Measurements from ENCODE around the gene TICAM1. TPM values are rescaled to one million over a fixed set of nuclear protein-coding genes. Genes with fewer than 3 reads are reported as not detected.

TICAM1 gene
- total and polyA plus RNA-seq, 4 donors, result 2.1 to 8.6 (median 5.5) TPM

GRCh38 chr19:4843647-4843965 lies 12.1 kb upstream of the TICAM1 start:
- no peak overlapping the region for H3K4me3 ChIP-seq (ENCODE audit: low read depth in 1 of 3, low read length in 3 of 3)
- no peak for DNase-seq (ENCODE audit: low spot score)
- TF ChIP-seq SP1 (IDR thresholded peaks at IDR 0.05) (no peak), FOXA2 (IDR thresholded peaks at IDR 0.05) (no peak), ZBTB33 (IDR thresholded peaks at IDR 0.05) (no peak), EGR1 (IDR thresholded peaks at IDR 0.05; ENCODE audit: low read depth in 2 of 2) (no peak), HNF4A (conservative IDR thresholded peaks at IDR 0.05) (no peak), RAD21 (IDR thresholded peaks at IDR 0.05) (no peak), FOXA1 (IDR thresholded peaks at IDR 0.05) (no peak), CTCF (IDR thresholded peaks at IDR 0.05; ENCODE audit: low read depth, low read length, missing input control) (no peak), NR2F2 (IDR thresholded peaks at IDR 0.05) (no peak), TAF1 (conservative IDR thresholded peaks at IDR 0.05) (no peak), RXRA (IDR thresholded peaks at IDR 0.05) (no peak), GABPA (IDR thresholded peaks at IDR 0.05 in 1 of 2, conservative IDR thresholded peaks at IDR 0.05 in 1 of 2) (no peak), MAX (IDR thresholded peaks at IDR 0.05) (no peak)
- H3K9me3 ChIP-seq (ENCODE audit: control insufficient read depth in 4 of 4, low read length in 3 of 4), result no peaks in the 10 kb centered on the region
- H3K9ac ChIP-seq (ENCODE audit: low read depth in 1 of 2, low read length in 2 of 2), result no peak overlapping the region
- WGBS, result 97% methylated on average over 6 of the region's 6 CpGs
- no peak overlapping the region for H3K27ac ChIP-seq (ENCODE audit: low read depth in 1 of 2, low read length in 2 of 2)
- peaks cover 0 to 18% (median 9%) of the 10 kb centered on the region in 4 donors for H3K4me1 ChIP-seq (ENCODE audit: control insufficient read depth in 4 of 4, insufficient read depth in 4 of 4, low read length in 3 of 4)
- H3K36me3 ChIP-seq (ENCODE audit: control insufficient read depth in 4 of 4, insufficient read depth in 3 of 4, low read depth in 1 of 4, low read length in 3 of 4), result peaks cover 9 to 19% (median 17%) of the 10 kb centered on the region in 4 donors
- H3K27me3 ChIP-seq (ENCODE audit: control insufficient read depth in 4 of 4, insufficient read depth in 4 of 4, low read length in 3 of 4), result no peaks in the 10 kb centered on the region

GRCh38 chr19:4839192-4839591 lies 7.7 kb upstream of the TICAM1 start:
- Histone ChIP-seq H3K4me3 (ENCODE audit: low read depth in 1 of 3, low read length in 3 of 3) (no peak overlapping the region), H3K27ac (ENCODE audit: low read depth in 1 of 2, low read length in 2 of 2) (no peak overlapping the region), H3K4me1 (ENCODE audit: control insufficient read depth in 4 of 4, insufficient read depth in 4 of 4, low read length in 3 of 4) (peaks cover 0 to 11% (median 3%) of the 10 kb centered on the region in 4 donors), H3K9ac (ENCODE audit: low read depth in 1 of 2, low read length in 2 of 2) (no peak overlapping the region), H3K9me3 (ENCODE audit: control insufficient read depth in 4 of 4, low read length in 3 of 4) (no peaks in the 10 kb centered on the region), H3K36me3 (ENCODE audit: control insufficient read depth in 4 of 4, insufficient read depth in 3 of 4, low read depth in 1 of 4, low read length in 3 of 4) (peaks cover 3 to 12% (median 10%) of the 10 kb centered on the region in 4 donors), H3K27me3 (ENCODE audit: control insufficient read depth in 4 of 4, insufficient read depth in 4 of 4, low read length in 3 of 4) (no peaks in the 10 kb centered on the region)
- 97% methylated on average over 17 of the region's 17 CpGs for WGBS
- TF ChIP-seq FOXA1 (IDR thresholded peaks at IDR 0.05), result no peak
- TF ChIP-seq JUND (IDR thresholded peaks at IDR 0.05), result no peak
- TF ChIP-seq ZBTB33 (IDR thresholded peaks at IDR 0.05), result no peak
- no peak for TF ChIP-seq CTCF (IDR thresholded peaks at IDR 0.05; ENCODE audit: low read depth, low read length, missing input control)
- no peak for TF ChIP-seq HNF4G (IDR thresholded peaks at IDR 0.05)
- TF ChIP-seq NR2F2 (IDR thresholded peaks at IDR 0.05), result no peak
- no peak for TF ChIP-seq TAF1 (conservative IDR thresholded peaks at IDR 0.05)
- TF ChIP-seq GABPA (IDR thresholded peaks at IDR 0.05 in 1 of 2, conservative IDR thresholded peaks at IDR 0.05 in 1 of 2), result no peak
- no peak for DNase-seq (ENCODE audit: low spot score)

All from liver (tissue), 9 donors.